Measurements from ENCODE around the gene DUSP8. TPM values are rescaled to one million over a fixed set of nuclear protein-coding genes. Genes with fewer than 3 reads are reported as not detected.

The DUSP8 gene
- total RNA-seq, 1 donor from 2014 or later, result 7.7 TPM

DNA sequence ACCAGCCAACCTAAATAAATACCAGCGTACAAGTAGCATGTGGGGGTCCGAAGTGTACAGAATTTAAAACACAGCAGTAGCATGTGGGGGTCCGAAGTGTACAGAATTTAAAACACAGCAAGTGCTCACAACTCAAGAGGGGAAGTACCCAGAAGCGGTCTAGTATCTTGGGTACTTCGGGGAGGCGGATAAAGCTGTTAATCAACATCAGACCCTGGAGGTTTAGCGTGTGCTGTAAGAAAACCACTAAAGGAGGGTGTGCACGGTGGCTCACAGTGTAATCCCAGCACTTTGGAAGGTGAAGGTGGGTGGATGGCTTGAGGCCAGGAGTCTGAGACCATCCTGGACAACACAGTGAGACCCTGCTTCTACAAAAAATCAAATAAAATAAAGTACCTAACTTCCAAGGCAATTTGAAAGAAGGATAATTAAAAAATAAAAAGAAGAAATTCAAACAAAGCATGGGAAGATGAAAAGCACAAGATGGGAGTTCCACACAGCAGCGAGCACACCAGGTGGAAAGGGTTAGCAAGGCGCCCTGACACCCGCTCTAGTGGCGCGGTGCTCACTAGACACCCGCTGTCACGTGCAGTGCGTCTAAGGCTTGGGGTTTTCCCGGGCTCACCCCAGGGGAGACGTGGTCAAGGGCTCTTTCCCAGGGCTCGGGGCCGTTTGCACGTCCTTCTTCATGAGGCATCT lies 50.5 kb downstream of the DUSP8 start:
- peaks cover 2% of the 10 kb centered on the region for H3K36me3 Mint-ChIP-seq (ENCODE audit: unreplicated experiment)
- TF ChIP-seq, protein P1, sequence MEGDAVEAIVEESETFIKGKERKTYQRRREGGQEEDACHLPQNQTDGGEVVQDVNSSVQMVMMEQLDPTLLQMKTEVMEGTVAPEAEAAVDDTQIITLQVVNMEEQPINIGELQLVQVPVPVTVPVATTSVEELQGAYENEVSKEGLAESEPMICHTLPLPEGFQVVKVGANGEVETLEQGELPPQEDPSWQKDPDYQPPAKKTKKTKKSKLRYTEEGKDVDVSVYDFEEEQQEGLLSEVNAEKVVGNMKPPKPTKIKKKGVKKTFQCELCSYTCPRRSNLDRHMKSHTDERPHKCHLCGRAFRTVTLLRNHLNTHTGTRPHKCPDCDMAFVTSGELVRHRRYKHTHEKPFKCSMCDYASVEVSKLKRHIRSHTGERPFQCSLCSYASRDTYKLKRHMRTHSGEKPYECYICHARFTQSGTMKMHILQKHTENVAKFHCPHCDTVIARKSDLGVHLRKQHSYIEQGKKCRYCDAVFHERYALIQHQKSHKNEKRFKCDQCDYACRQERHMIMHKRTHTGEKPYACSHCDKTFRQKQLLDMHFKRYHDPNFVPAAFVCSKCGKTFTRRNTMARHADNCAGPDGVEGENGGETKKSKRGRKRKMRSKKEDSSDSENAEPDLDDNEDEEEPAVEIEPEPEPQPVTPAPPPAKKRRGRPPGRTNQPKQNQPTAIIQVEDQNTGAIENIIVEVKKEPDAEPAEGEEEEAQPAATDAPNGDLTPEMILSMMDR (IDR thresholded peaks at IDR 0.05), result no peak
- no peaks in the 10 kb centered on the region for H3K27me3 Mint-ChIP-seq (ENCODE audit: unreplicated experiment)
- no peak for DNase-seq (ENCODE audit: extremely low spot score, unreplicated experiment)
- H3K9me3 Mint-ChIP-seq (ENCODE audit: unreplicated experiment), result no peaks in the 10 kb centered on the region
- no peak overlapping the region for H3K4me3 Mint-ChIP-seq (ENCODE audit: unreplicated experiment)
- H3K4me1 Mint-ChIP-seq (ENCODE audit: unreplicated experiment), result peaks cover 38% of the 10 kb centered on the region
- no peak overlapping the region for H3K27ac Mint-ChIP-seq (ENCODE audit: unreplicated experiment)

DNA sequence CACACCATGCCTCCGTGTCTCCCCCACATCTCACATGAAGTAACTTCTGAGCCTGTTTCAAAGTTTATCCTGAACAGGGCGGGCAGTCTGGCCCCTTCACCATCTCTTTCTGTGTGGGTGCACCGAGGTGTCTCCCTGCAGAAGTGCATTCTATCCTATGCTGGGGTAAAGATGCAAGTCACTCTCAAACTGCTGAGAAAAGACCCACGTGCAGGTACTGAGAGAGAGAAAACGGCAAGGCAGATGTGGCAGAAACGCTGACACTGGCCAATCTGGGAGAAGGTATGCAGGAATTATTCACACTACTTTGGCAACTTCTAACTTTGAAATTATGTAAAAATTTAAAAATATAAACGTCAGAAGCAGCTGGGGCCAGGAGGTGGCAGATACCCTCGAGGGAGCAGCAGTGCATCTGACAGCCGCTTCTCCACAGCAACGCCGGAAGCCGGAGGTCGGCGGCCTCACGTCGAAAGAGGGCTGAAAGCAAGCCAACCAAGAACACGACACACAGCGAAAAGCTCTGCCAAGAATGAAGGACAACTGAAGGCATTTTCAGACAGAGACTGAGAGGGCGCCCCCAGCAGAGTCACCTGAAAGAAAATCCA lies 51.3 kb downstream of the DUSP8 start:
- Mint-ChIP-seq H3K4me3 (ENCODE audit: unreplicated experiment) (no peak overlapping the region), H3K4me1 (ENCODE audit: unreplicated experiment) (peaks cover 42% of the 10 kb centered on the region), H3K9me3 (ENCODE audit: unreplicated experiment) (no peaks in the 10 kb centered on the region), H3K27ac (ENCODE audit: unreplicated experiment) (no peak overlapping the region), H3K27me3 (ENCODE audit: unreplicated experiment) (no peaks in the 10 kb centered on the region), H3K36me3 (ENCODE audit: unreplicated experiment) (peaks cover 2% of the 10 kb centered on the region)
- TF ChIP-seq, protein P1 (IDR thresholded peaks at IDR 0.05), result peak; percentile 9
- no peak for DNase-seq (ENCODE audit: extremely low spot score, unreplicated experiment)

DNA sequence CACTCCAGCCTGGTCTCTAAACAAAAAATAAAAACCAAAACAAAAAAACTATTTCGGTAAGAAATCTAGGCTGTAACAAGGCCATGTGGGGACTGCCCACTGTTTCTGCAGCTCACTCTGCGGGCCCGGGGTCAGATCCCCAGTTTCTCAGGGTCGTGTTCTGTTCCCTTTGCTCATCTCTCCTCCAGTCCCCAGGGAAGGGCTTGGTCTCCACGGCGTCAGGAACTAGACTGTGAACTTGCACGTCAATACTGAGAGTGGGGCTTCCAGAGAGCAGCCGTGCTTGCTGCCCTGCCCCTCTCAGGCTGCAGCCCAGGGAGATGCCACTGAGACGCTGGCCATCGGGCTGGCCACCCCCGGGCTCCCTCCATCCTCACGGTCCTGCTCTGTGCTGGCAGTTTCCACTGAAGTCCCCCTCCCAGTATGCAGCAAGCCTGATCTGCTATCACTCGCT lies 51.8 kb downstream of the DUSP8 start:
- peaks cover 47% of the 10 kb centered on the region for H3K4me1 Mint-ChIP-seq (ENCODE audit: unreplicated experiment)
- DNase-seq (ENCODE audit: extremely low spot score, unreplicated experiment), result no peak
- H3K27ac Mint-ChIP-seq (ENCODE audit: unreplicated experiment), result no peak overlapping the region
- H3K27me3 Mint-ChIP-seq (ENCODE audit: unreplicated experiment), result no peaks in the 10 kb centered on the region
- TF ChIP-seq, protein P1 (IDR thresholded peaks at IDR 0.05), result no peak
- no peak overlapping the region for H3K4me3 Mint-ChIP-seq (ENCODE audit: unreplicated experiment)
- H3K9me3 Mint-ChIP-seq (ENCODE audit: unreplicated experiment), result no peaks in the 10 kb centered on the region
- H3K36me3 Mint-ChIP-seq (ENCODE audit: unreplicated experiment), result peaks cover 2% of the 10 kb centered on the region

DNA sequence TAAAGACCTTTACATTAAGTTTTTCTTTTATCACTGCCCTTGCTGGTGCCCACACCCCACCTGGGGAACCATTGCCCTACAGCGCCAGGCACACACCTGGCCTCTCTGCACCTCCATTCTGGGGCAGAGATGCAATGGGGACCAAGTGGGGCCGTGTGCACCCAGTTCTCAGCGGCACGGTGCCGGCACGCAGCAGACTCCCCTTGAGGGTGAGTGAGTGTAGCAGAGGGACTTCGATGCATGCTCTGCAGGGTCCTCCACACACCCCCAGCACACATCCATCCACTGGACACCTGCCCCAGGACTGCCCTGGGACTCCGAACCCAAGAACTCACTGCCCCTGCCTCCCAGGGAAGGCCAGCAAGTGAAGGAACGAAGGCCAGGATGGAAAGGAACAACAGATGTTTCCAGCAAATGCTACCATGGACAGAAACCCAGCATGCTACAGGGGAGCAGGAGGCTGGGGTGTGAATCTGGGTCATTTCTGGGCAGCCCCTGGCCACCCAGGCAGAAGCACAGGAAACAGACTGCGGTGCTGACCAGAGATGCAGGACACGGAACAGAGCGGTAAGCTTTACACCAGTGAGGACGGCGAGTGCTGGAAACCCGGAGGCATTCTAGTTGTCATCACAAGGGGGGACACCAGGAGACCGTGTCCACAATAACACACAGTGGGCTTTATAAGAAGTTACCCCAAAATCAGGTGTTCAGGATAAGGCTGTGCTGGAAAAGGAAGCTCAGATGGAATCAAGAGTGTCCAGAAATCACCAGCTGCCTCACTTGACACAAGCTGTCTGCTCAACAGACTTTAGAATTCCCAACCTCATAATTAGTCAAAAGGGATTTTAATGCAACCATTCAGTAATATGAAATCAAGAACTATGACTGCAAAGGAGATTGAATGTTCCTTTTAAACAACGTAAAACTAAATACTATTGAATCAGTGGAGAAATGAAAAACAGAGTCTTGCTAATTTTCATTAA lies 52.8 kb downstream of the DUSP8 start:
- H3K9me3 Mint-ChIP-seq (ENCODE audit: unreplicated experiment), result no peaks in the 10 kb centered on the region
- H3K27ac Mint-ChIP-seq (ENCODE audit: unreplicated experiment), result no peak overlapping the region
- H3K4me1 Mint-ChIP-seq (ENCODE audit: unreplicated experiment), result peaks cover 50% of the 10 kb centered on the region
- DNase-seq (ENCODE audit: extremely low spot score, unreplicated experiment), result no peak
- H3K4me3 Mint-ChIP-seq (ENCODE audit: unreplicated experiment), result no peak overlapping the region
- TF ChIP-seq, protein P1 (IDR thresholded peaks at IDR 0.05), result no peak
- H3K36me3 Mint-ChIP-seq (ENCODE audit: unreplicated experiment), result peaks cover 2% of the 10 kb centered on the region
- no peaks in the 10 kb centered on the region for H3K27me3 Mint-ChIP-seq (ENCODE audit: unreplicated experiment)

All from osteocyte (in vitro differentiated cells).